Regular cardiac myocyte (primary cell): ENCODE measurements around the gene PPP1CB. TPM values are rescaled to one million over a fixed set of nuclear protein-coding genes. Genes with fewer than 3 reads are reported as not detected.

Experiments
- total RNA-seq: library from RNA; depleted of rRNA; stranded (reverse); fragments of >200 nt; gene quantifications from 2 replicates; pipeline ENCODE4 v1.2.3, GENCODE V29; 2014

The PPP1CB gene
- total RNA-seq, result 146 and 206 TPM in 2 replicates

GRCh38 chr2:28751252-28751955, at the start of gene PPP1CB:
Gene PPP1CB, plus strand, starts transcription at chr2:28751830. Its CDS starts 295 bp downstream, at chr2:28752125.

DNA sequence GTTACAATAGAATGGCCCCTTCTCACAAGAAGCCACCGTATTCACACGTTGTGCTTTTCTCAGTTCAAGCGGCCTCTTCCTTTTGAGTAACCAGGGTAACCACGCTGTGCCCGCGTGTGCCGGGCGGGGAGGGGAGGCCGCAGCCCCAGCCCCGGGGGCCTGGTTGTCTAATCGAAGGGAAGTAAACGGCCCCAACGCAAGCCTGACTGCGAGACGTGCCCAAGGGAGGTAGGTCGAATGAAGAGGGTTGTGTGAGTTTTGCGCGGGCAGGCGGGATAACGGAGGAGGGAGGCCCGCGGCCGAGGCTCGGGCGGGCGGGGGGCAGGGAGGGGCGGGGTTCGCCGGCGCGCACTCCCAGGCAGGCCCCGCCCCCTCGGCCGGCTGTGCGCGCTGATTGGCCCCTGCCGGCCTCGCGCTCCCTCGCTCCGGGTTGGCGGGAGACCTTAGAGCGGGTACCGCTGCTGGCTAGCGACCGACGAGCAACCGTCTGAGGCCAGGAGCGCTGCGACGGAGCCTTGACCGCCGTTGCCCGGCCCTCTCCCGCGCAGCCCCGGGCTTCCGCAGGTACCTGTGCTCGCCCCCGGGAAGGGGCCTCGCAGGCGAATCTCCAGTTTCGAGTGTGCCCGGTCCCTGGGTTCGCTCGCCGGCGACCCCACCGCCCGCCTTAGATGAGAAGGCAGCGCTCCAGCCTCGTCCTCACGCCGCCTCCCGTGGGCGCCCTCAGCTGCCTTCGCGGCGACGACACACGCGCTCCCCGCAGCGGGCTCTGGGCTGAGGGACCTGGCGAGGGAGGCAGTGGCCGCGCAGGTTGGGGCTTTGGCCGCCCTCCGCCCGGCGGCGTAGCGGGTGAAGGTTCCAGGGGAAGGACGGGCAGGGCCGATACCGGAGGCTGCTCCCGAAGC, 59.0 kb downstream of the PPP1CB start, which contains the start of gene SPDYA:
Gene SPDYA (plus strand): TSS at position 451 of the 902 bp plus-strand sequence. CDS start 5,181 bp downstream, outside the sequence.

Other genes starting within 250 kb of the PPP1CB start
- 0.58 and 0.85 TPM in 2 replicates for gene SPDYA, start 59.0 kb downstream of the PPP1CB start, total RNA-seq
- 10.7 and 12.3 TPM in 2 replicates for gene TRMT61B, start 118.5 kb downstream of the PPP1CB start, total RNA-seq
- 108 and 133 TPM in 2 replicates for gene WDR43, start 142.8 kb downstream of the PPP1CB start, total RNA-seq
- not detected in 2 replicates for gene TOGARAM2, start 229.5 kb downstream of the PPP1CB start, total RNA-seq